A549 (cell line): ENCODE data around the gene PIP4K2A. TPM values are rescaled to one million over a fixed set of nuclear protein-coding genes. Genes with fewer than 3 reads are reported as not detected.

Experiments used
- ATAC-seq, 2 experiments: fragments of 200-7000 bp in 1 of 2; fragments of >200 bp in 1 of 2; cut with Nextera tagmentation in 1 of 2; cut with Tn5 transposase in 1 of 2; 3 replicates each; pipeline versions ENCODE4 v1.8.0 to v1.9.1; 2018 to 2020; ENCODE audit warnings: mild to moderate bottlenecking in 1 of 2, moderate library complexity in 1 of 2
- CTCF ChIA-PET: fragments of 300-600 bp; sonication (Branson Sonifier 250); formaldehyde crosslinking; extraction: SDS; loops from one replicate; lab custom pipeline; 2021; ENCODE audit warnings: antibody characterized with exemption, inconsistent platforms; lab: Yijun Ruan, JAX
- POLR2A ChIA-PET: fragments of 350-600 bp; formaldehyde crosslinking; extraction: SDS; loops from one replicate; lab custom pipeline; 2021; ENCODE audit warnings: antibody characterized with exemption, inconsistent platforms; lab: Yijun Ruan, JAX
- DNase-seq, 2 experiments: peaks; one replicate each; pipeline versions ENCODE4 v3.0.0 to v3.0.0-alpha.2; 2011 to 2016; ENCODE audit warnings: low read depth in 1 of 2, low spot score in 1 of 2
- FAIRE-seq: peaks from 2 replicates; lab custom pipeline; 2011; peaks lifted over from hg19 to GRCh38; lab: Jason Lieb, UNC
- H3K27ac ChIP-seq, 2 experiments: fragments of >200 bp; sonication (Bioruptor Twin); formaldehyde crosslinking; 3 replicates each; pipeline ENCODE4 v1.5.1; 2016 to 2017
- H3K4me1 ChIP-seq: fragments of >200 bp; sonication (Bioruptor Twin); formaldehyde crosslinking; 3 replicates; pipeline ENCODE4 v1.6.1; 2016
- H3K4me2 ChIP-seq: fragments of >200 bp; sonication (Bioruptor Twin); formaldehyde crosslinking; 3 replicates; pipeline ENCODE4 v1.6.1; 2016
- H3K4me3 ChIP-seq: fragments of >200 bp; sonication (Bioruptor Twin); formaldehyde crosslinking; 3 replicates; pipeline ENCODE4 v1.5.1; 2016
- H3K9me3 ChIP-seq: fragments of >200 bp; sonication (Bioruptor Twin); formaldehyde crosslinking; 3 replicates; pipeline ENCODE4 v1.6.1; 2016
- BCL3 ChIP-seq: fragments of >200 bp; sonication (Bioruptor Twin); formaldehyde crosslinking; IDR thresholded peaks from 3 replicates; pipeline ENCODE4 v1.6.1; 2016
- CEBPB ChIP-seq, 2 experiments: fragments of >200 bp in 1 of 2; sonication (Bioruptor Twin) in 1 of 2; formaldehyde crosslinking in 1 of 2; IDR thresholded peaks; 2 replicates each; pipeline ENCODE4 v1.6.1; 2012 to 2016
- CHD2 ChIP-seq: fragments of 150-350 bp; IDR thresholded peaks from 2 replicates; pipeline ENCODE4 v1.6.1; 2014; ENCODE audit warnings: low read length; ENCODE audit not compliant: partially characterized antibody
- CHD4 ChIP-seq: fragments of 200-600 bp; sonication (generic); IDR thresholded peaks from 2 replicates; pipeline ENCODE4 v1.6.1; 2016; ENCODE audit warnings: antibody characterized with exemption, mild to moderate bottlenecking, borderline replicate concordance
- E2F6 ChIP-seq: IDR thresholded peaks from 2 replicates; pipeline ENCODE4 v1.6.1; 2012; ENCODE audit warnings: low read depth, borderline replicate concordance
- EHF ChIP-seq: fragments of 250-450 bp; sonication (Bioruptor Pico); IDR thresholded peaks from 2 replicates; pipeline ENCODE4 v1.5.0; 2020; ENCODE audit warnings: mild to moderate bottlenecking
- EHMT2 ChIP-seq: fragments of 200-600 bp; sonication (generic); IDR thresholded peaks from 2 replicates; pipeline ENCODE4 v1.6.1; 2016; ENCODE audit warnings: antibody characterized with exemption, low read depth, mild to moderate bottlenecking, moderate library complexity
- ESRRA ChIP-seq: fragments of 150-350 bp; IDR thresholded peaks from 2 replicates; pipeline ENCODE4 v1.6.1; 2014; ENCODE audit warnings: mild to moderate bottlenecking, low read length, borderline replicate concordance
- FOXS1 ChIP-seq: fragments of 250-450 bp; sonication (Bioruptor Pico); IDR thresholded peaks from 2 replicates; pipeline ENCODE4 v1.5.0; 2020; ENCODE audit warnings: mild to moderate bottlenecking, moderate library complexity
- HDAC2 ChIP-seq: fragments of 200-600 bp; sonication (generic); IDR thresholded peaks from 2 replicates; pipeline ENCODE4 v1.6.1; 2016
- HOXB13 ChIP-seq: fragments of 250-450 bp; sonication (Bioruptor Pico); IDR thresholded peaks from 2 replicates; pipeline ENCODE4 v1.5.0; 2020; ENCODE audit warnings: low read depth, mild to moderate bottlenecking, moderate library complexity
- HOXB5 ChIP-seq: fragments of 250-450 bp; sonication (Bioruptor Pico); IDR thresholded peaks from 2 replicates; pipeline ENCODE4 v1.5.0; 2020; ENCODE audit warnings: mild to moderate bottlenecking, moderate library complexity
- KDM1A ChIP-seq: fragments of 200-600 bp; sonication (generic); IDR thresholded peaks from 2 replicates; pipeline ENCODE4 v1.6.1; 2016; ENCODE audit warnings: low read depth, mild to moderate bottlenecking
- MAFK ChIP-seq: fragments of 450-650 bp; IDR thresholded peaks from 2 replicates; pipeline ENCODE4 v1.6.1; 2014; ENCODE audit not compliant: partially characterized antibody
- NR3C1 ChIP-seq: fragments of >200 bp; sonication (Bioruptor Twin); formaldehyde crosslinking; IDR thresholded peaks from 3 replicates; pipeline ENCODE4 v1.6.1; 2017
- POLR2A ChIP-seq: IDR thresholded peaks from 2 replicates; pipeline ENCODE4 v1.6.1; 2012; ENCODE audit warnings: mild to moderate bottlenecking, low read length
- RAD21 ChIP-seq, 2 experiments: fragments of >200 bp in 1 of 2; sonication (Bioruptor Twin) in 1 of 2; formaldehyde crosslinking in 1 of 2; IDR thresholded peaks in 1 of 2; conservative IDR thresholded peaks in 1 of 2; 2 replicates in 1 of 2; 3 replicates in 1 of 2; pipeline ENCODE4 v1.6.1; 2012 to 2018; ENCODE audit warnings: inconsistent platforms in 1 of 2
- RARB ChIP-seq: fragments of 250-450 bp; sonication (Bioruptor Pico); IDR thresholded peaks from 2 replicates; pipeline ENCODE4 v1.8.0; 2021; ENCODE audit warnings: mild to moderate bottlenecking, moderate library complexity
- RCOR1 ChIP-seq: fragments of 150-350 bp; IDR thresholded peaks from 2 replicates; pipeline ENCODE4 v1.6.1; 2014; ENCODE audit warnings: antibody characterized with exemption, low read length, low read depth
- RFX5 ChIP-seq: fragments of 450-650 bp; IDR thresholded peaks from 2 replicates; pipeline ENCODE4 v1.7.1; 2014; ENCODE audit warnings: antibody characterized with exemption, mild to moderate bottlenecking, moderate library complexity
- RNF2 ChIP-seq: fragments of 200-600 bp; sonication (generic); IDR thresholded peaks from 2 replicates; pipeline ENCODE4 v1.6.1; 2016; ENCODE audit warnings: low read depth, mild to moderate bottlenecking, antibody characterized with exemption, moderate library complexity, borderline replicate concordance
- SMC3 ChIP-seq: fragments of >200 bp; sonication (Bioruptor Twin); formaldehyde crosslinking; IDR thresholded peaks from 3 replicates; pipeline ENCODE4 v1.6.1; 2018; ENCODE audit warnings: inconsistent platforms
- WGBS: methylation state at CpG from one replicate; pipeline ENCODE4 v1.1.6; 2017; ENCODE audit errors: missing lambda C conversion rate; 5-methylcytosine and 5-hydroxymethylcytosine counted together
- polyA plus RNA-seq, 4 experiments: library from polyadenylated mRNA; depleted of rRNA in 3 of 4; stranded (reverse); fragments of >200 nt; fragmentation: RNase III in 1 of 4; extraction: RNeasy Plus Mini Kit Qiagen cat#74134 plus additional on column Dnase treatment in 1 of 4; gene quantifications; 2 replicates in 3 of 4; 3 replicates in 1 of 4; pipeline ENCODE4 v1.2.3, GENCODE V29; 2011 to 2017
- TF ChIP-seq, protein P1 (sequence below): fragments of 250-450 bp; sonication (Bioruptor Pico); IDR thresholded peaks from 2 replicates; pipeline ENCODE4 v1.5.0; 2021; ENCODE audit warnings: mild to moderate bottlenecking, moderate library complexity, borderline replicate concordance
- TF ChIP-seq, protein P2 (sequence below): IDR thresholded peaks from 2 replicates; pipeline ENCODE4 v1.6.1; 2012
- TF ChIP-seq, protein P3 (sequence below): fragments of 150-350 bp; IDR thresholded peaks from 2 replicates; pipeline ENCODE4 v1.6.1; 2014; ENCODE audit warnings: low read depth, mild to moderate bottlenecking, low read length
- TF ChIP-seq, protein P4 (sequence below): fragments of >200 bp; sonication (Bioruptor Twin); formaldehyde crosslinking; IDR thresholded peaks from 2 replicates; pipeline ENCODE4 v1.6.1; 2016

Gene PIP4K2A
- polyA plus RNA-seq, 2 of the 4 experiments (the other 2 are of a cell fraction), result 23.1 to 24.0 TPM

GRCh38 chr10:22623633-22624253 is 90.6 kb downstream of the PIP4K2A start:
- FAIRE-seq (no peak), ATAC-seq (no peak), DNase-seq (no peak)
- TF ChIP-seq BCL3 (0 out of 3 replicates have a peak, but pooled peaks have one; percentile 26), HOXB13 (CRISPR knock-in tag) (no peak), KDM1A (no peak), EHMT2 (0 out of 2 replicates have a peak, but pooled peaks have one; percentile 31)
- TF ChIP-seq, protein P1, sequence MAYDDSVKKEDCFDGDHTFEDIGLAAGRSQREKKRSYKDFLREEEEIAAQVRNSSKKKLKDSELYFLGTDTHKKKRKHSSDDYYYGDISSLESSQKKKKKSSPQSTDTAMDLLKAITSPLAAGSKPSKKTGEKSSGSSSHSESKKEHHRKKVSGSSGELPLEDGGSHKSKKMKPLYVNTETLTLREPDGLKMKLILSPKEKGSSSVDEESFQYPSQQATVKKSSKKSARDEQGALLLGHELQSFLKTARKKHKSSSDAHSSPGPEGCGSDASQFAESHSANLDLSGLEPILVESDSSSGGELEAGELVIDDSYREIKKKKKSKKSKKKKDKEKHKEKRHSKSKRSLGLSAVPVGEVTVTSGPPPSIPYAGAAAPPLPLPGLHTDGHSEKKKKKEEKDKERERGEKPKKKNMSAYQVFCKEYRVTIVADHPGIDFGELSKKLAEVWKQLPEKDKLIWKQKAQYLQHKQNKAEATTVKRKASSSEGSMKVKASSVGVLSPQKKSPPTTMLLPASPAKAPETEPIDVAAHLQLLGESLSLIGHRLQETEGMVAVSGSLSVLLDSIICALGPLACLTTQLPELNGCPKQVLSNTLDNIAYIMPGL, result no peak
- POLR2A ChIA-PET, result no interaction called here
- H3K4me3 ChIP-seq, result no peak overlapping the region
- H3K4me2 ChIP-seq, result peak overlapping the region; percentile 69
- peak overlapping the region; percentile 43 to 77 for H3K27ac ChIP-seq
- CTCF ChIA-PET, result interaction anchor here (0.8 to 1.5 kb wide), 4 partner anchors 13 to 366 kb away, joined by 3 to 5 read pairs (median 4); no protein-coding TSS in a partner anchor
- H3K9me3 ChIP-seq, result no peaks in the 10 kb centered on the region
- WGBS, result 88% methylated on average over 4 of the region's 4 CpGs
- peaks cover 85% of the 10 kb centered on the region for H3K4me1 ChIP-seq

GRCh38 chr10:22622242-22622806 is 92.1 kb downstream of the PIP4K2A start:
- Histone ChIP-seq H3K27ac (peak overlapping the region in 1 of 2 experiments; percentile 74; a peak in 3 of 6 replicates), H3K4me3 (no peak overlapping the region), H3K4me2 (no peak overlapping the region), H3K9me3 (no peaks in the 10 kb centered on the region), H3K4me1 (peaks cover 93% of the 10 kb centered on the region)
- FAIRE-seq, result no peak
- TF ChIP-seq FOXS1 (CRISPR knock-in tag) (no peak), E2F6 (no peak), RFX5 (no peak), RNF2 (no peak), NR3C1 (no peak), MAFK (no peak), ESRRA (no peak), EHF (CRISPR knock-in tag) (no peak), POLR2A (no peak), HOXB13 (CRISPR knock-in tag) (no peak), CHD2 (no peak), RARB (no peak)
- TF ChIP-seq, protein P2, sequence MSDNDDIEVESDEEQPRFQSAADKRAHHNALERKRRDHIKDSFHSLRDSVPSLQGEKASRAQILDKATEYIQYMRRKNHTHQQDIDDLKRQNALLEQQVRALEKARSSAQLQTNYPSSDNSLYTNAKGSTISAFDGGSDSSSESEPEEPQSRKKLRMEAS, result no peak
- ChIA-PET CTCF (interaction anchor here (0.5 to 0.8 kb wide), 2 partner anchors 25 to 366 kb away, joined by 3 read pairs; no protein-coding TSS in a partner anchor), POLR2A (no interaction called here)
- no peak for DNase-seq
- no peak for ATAC-seq
- 95% methylated on average over 20 of the region's 20 CpGs for WGBS

DNA sequence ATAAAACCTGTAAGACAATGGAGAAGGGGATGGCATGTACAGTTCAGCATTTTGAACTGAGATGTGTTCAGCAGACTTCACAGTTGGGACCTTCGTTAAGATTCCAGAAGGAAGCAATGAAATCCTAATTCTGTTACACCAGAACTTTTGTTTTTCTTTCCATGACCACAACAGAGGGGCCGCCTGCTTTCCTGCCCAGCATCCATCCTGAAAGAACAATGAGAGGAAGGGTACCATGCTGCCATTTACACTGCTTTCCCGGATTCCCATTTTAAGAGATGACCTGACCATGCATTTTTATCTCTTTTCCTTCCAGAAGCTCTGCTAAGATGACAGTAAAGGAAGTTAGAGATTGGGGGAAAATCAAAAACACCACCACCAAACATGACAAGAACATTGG is 92.7 kb downstream of the PIP4K2A start:
- peaks cover 90% of the 10 kb centered on the region for H3K4me1 ChIP-seq
- ATAC-seq (no peak), FAIRE-seq (no peak), DNase-seq (no peak)
- H3K9me3 ChIP-seq, result no peaks in the 10 kb centered on the region
- CTCF ChIA-PET, result interaction anchor here (0.5 to 1.6 kb wide), 3 partner anchors 25 to 367 kb away, joined by 3 read pairs; no protein-coding TSS in a partner anchor
- no peak for TF ChIP-seq RNF2
- no peak for TF ChIP-seq SMC3
- TF ChIP-seq ESRRA, result no peak
- no peak for TF ChIP-seq RAD21 (conservative IDR thresholded peaks at IDR 0.05 in 1 of 2, IDR thresholded peaks at IDR 0.05 in 1 of 2)
- TF ChIP-seq CEBPB (IDR thresholded peaks at IDR 0.05), result no peak
- TF ChIP-seq, protein P3, sequence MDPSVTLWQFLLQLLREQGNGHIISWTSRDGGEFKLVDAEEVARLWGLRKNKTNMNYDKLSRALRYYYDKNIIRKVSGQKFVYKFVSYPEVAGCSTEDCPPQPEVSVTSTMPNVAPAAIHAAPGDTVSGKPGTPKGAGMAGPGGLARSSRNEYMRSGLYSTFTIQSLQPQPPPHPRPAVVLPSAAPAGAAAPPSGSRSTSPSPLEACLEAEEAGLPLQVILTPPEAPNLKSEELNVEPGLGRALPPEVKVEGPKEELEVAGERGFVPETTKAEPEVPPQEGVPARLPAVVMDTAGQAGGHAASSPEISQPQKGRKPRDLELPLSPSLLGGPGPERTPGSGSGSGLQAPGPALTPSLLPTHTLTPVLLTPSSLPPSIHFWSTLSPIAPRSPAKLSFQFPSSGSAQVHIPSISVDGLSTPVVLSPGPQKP, result no peak
- TF ChIP-seq, protein P2, result no peak
- no peak for TF ChIP-seq MAFK
- TF ChIP-seq HDAC2, result no peak
- no peak for TF ChIP-seq POLR2A
- TF ChIP-seq, protein P4, sequence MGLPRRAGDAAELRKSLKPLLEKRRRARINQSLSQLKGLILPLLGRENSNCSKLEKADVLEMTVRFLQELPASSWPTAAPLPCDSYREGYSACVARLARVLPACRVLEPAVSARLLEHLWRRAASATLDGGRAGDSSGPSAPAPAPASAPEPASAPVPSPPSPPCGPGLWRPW, result no peak
- no peak for TF ChIP-seq CHD4
- TF ChIP-seq KDM1A, result no peak
- TF ChIP-seq RCOR1, result no peak
- no peak for TF ChIP-seq NR3C1
- no peak for TF ChIP-seq HOXB5 (CRISPR knock-in tag)
- POLR2A ChIA-PET, result no interaction called here
- H3K27ac ChIP-seq, result peak overlapping the region in 1 of 2 experiments; percentile 74; a peak in 4 of 6 replicates
- WGBS, result 92% methylated on average over 3 of the region's 3 CpGs
- H3K4me2 ChIP-seq, result no peak overlapping the region
- H3K4me3 ChIP-seq, result no peak overlapping the region
